GM12872 (cell line): ENCODE results near the gene ADD1.

Source experiments
- TF ChIP-seq, protein P1 (sequence below): IDR thresholded peaks from 3 replicates; pipeline ENCODE4 v1.5.1; 2011; ENCODE audit warnings: low read depth, mild to moderate bottlenecking, low read length, moderate library complexity; ENCODE audit not compliant: insufficient read depth

ADD1 gene

DNA sequence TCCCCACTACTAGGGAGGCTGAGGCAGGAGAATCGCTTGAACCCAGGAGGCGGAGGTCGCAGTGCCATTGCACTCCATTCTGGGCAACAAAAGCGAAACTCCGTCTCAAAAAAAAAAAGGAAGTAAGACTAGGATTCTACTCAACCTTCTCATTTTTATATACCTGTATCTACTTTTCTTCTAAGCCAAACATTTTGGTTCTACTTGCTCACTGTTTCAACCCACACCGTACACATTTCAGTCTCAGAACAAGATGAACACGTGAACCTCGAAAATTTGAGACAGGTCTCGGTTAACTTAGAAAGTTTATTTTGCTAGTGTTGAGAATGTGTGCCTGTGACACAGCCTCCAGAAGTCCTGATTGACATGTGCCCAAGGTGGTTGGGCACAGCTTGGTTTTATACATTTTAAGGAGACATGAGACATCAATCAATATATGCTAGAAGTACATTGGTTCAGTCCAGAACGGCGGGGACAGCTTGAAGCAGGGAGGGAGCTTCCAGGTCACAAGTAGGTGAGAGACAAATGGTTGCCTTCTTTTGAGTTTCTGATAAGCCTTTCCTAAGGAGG lies 3.7 kb downstream of the ADD1 start:
- TF ChIP-seq, protein P1, sequence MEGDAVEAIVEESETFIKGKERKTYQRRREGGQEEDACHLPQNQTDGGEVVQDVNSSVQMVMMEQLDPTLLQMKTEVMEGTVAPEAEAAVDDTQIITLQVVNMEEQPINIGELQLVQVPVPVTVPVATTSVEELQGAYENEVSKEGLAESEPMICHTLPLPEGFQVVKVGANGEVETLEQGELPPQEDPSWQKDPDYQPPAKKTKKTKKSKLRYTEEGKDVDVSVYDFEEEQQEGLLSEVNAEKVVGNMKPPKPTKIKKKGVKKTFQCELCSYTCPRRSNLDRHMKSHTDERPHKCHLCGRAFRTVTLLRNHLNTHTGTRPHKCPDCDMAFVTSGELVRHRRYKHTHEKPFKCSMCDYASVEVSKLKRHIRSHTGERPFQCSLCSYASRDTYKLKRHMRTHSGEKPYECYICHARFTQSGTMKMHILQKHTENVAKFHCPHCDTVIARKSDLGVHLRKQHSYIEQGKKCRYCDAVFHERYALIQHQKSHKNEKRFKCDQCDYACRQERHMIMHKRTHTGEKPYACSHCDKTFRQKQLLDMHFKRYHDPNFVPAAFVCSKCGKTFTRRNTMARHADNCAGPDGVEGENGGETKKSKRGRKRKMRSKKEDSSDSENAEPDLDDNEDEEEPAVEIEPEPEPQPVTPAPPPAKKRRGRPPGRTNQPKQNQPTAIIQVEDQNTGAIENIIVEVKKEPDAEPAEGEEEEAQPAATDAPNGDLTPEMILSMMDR = no peak

DNA sequence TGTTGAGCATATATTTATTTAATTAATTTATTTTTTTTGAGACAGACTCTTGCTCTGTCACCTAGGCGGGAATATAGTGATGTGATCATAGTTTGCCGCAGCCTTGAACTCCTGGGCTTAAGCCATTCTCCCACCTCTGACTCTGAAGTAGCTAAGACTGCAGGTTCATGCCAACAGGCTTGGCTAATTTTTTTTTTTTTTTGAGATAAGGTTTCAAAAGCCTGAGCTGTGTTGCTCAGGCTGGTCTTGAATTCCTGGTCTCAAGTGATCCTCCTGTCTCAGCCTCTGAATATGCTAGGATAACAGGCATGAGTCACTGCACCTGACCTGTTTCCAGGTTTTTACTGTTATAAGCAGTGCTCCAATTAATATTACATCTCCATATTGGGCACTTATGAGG lies 4.8 kb downstream of the ADD1 start:
- TF ChIP-seq, protein P1 = no peak

DNA sequence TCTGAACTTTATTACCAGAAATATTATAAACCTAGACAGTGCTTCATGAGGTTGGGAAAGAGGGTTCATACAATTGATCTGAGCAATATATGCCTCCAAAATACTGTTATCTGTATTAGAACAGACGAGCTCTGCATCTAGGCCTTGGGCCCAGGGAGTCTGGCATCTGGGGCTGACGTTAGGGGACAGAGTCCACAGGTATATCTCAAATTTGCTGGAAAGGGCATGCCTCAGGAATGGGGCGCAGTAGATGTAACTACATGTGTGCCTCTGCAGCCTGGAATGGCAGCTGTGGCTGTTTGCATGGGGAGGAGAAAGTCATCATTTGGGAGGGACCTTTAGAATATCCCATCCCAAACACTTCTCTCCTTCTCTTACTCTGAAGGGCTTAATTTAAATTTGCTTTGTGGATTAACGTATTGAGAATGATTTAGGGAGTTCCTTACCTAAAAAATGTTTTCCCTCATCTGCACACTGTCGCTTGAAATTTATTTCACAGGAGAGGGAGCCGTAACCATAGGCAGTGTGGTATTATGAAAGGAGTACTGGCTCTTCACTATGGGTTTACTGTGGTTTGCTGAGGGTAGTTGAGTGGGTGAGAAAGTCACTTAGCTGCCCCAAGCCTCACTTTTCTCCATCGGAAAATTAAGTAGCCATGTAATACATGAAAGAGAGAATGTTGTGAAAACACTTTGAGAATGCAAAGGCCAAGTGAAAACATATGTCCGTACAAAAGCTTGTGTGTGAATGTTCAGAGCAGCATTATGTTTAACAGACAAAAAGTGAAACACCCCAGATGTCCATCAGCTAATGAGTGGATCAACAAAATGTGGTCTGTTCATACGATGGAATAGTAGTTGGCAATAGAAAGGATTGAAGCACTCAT lies 5.9 kb downstream of the ADD1 start:
- TF ChIP-seq, protein P1 = no peak

DNA sequence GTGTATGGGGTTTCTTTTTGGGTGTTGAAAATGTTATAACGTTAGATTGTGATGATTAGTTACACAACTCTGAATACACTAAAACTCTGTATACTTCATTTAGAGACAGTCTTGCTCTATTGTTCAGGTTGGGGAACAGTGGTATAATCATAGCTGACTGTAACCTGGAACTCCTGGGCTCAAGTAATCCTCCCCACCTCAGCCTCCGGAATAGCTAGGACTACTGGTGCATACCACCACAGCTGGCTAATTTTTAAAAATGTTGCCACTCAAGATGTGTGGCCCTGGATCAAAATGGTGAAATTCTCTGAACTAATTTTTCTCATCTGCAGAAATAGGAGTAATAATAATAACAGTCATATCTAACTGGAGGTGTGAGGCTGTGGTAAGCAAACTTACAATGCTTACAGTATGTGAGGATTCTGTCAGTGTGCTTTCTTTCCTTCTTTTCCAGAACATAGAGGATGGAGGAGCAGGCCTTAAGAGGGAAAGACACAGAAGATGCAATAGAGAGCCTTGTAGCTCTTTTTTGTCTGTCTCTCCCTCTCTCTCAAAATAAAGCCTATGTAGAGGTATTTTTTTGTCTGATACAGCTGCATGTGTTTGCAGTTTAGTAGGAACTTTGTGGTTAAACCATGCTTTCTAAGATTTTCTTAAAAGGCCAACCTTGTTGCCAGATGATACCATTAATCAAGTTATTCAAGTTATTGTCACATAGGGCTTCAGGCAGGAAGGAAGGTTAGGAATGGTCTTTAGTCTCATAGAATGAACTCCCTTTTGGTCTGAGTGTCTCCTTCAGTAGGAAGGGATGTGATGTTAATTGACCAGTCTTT lies 7.5 kb downstream of the ADD1 start:
- TF ChIP-seq, protein P1 = no peak

DNA sequence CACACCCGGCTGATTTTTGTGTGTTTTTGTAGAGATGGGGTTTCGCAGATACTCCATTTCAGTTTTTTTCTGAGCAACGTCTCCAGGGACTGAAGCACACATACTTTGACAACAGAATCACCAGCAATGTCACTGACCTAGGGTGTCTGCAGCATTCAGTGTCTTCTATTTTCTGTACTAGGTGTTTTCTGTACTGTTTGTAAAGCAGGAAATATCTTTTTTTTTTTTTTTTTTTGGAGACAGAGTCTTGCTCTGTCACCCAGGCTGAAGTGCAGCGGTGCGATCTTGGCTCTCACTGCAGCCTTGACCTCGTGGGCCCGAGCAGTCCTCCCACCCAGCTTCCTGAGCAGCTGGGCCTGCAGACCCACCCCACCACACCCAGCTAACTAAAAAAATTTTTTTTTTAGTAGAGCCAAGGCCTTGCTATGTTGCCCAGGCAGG lies 8.9 kb downstream of the ADD1 start:
- TF ChIP-seq, protein P1 = no peak

DNA sequence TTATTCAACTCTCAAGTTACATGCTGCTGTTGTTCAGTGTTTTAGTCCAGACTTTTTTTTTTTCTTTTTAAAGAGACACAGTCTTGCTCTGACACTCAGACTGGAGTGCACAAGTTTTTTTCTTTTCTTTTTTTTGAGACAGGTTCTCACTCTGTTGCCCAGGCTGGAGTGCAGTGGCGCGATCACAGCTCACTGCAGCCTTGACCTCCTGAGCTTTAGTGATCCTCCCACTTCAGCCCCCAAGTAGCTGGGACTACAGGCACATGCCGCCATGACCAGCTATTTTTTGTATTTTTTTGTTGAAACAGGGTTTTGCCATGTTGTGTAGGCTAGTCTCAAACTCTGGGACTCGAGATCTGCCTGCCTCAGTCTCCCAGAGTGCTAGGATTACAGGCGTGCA lies 11.9 kb downstream of the ADD1 start:
- TF ChIP-seq, protein P1 = no peak

DNA sequence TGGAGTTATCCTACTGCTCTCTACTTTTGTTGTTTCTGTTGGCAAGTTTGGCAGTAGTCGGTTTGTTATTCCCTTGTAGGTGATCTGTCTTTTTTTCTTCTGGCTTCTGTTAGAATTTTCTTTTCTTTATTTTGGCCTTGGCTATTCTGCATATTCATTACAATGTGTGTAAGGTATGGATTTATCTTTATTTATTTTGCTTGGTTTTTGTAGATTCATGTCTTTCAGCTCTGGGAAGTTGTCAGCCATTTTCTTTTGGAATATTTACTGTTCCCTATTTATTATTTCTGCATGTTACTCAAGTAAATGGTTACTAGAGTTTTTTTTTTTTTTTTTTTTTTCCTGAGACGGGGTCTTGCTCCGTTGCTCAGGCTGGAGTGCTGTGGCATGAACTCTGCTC lies 12.6 kb downstream of the ADD1 start:
- TF ChIP-seq, protein P1 = no peak
